Glutamatergic neuron (in vitro differentiated cells): ENCODE results near the gene AOC2. TPM values are rescaled to one million over a fixed set of nuclear protein-coding genes. Genes with fewer than 3 reads are reported as not detected.

Experiments
- DNase-seq: peaks from one replicate; pipeline ENCODE4 v3.0.0; 2022
- H3K27ac Mint-ChIP-seq: one replicate; pipeline ENCODE4 v1.8.0; 2020; ENCODE audit warnings: mild to moderate bottlenecking, mixed read lengths, inconsistent platforms; ENCODE audit not compliant: unreplicated experiment
- H3K27me3 Mint-ChIP-seq: one replicate; pipeline ENCODE4 v1.8.0; 2020; ENCODE audit warnings: mild to moderate bottlenecking, moderate library complexity, mixed read lengths, inconsistent platforms; ENCODE audit not compliant: unreplicated experiment
- H3K36me3 Mint-ChIP-seq: one replicate; pipeline ENCODE4 v1.8.0; 2020; ENCODE audit warnings: mild to moderate bottlenecking, mixed read lengths, inconsistent platforms; ENCODE audit not compliant: unreplicated experiment
- H3K4me1 Mint-ChIP-seq: one replicate; pipeline ENCODE4 v1.8.0; 2020; ENCODE audit warnings: mild to moderate bottlenecking, low read depth, mixed read lengths, inconsistent platforms; ENCODE audit not compliant: unreplicated experiment
- H3K4me3 Mint-ChIP-seq: one replicate; pipeline ENCODE4 v1.8.0; 2020; ENCODE audit warnings: mild to moderate bottlenecking, mixed read lengths, inconsistent platforms; ENCODE audit not compliant: unreplicated experiment
- H3K9me3 Mint-ChIP-seq: one replicate; pipeline ENCODE4 v1.8.0; 2020; ENCODE audit warnings: mild to moderate bottlenecking, moderate library complexity, mixed read lengths, inconsistent platforms; ENCODE audit not compliant: unreplicated experiment
- total RNA-seq: library from RNA; stranded (reverse); fragmentation: NEBNext Ultra II Directional; extraction: Animal tissue kit (Norgen Biotek cat#: 25700); gene quantifications from one replicate; pipeline ENCODE4 v1.2.1, GENCODE V29; 2021; ENCODE audit not compliant: unreplicated experiment
- TF ChIP-seq, protein P1 (sequence below): fragments of 200-600 bp; sonication (generic); IDR thresholded peaks from one replicate; pipeline ENCODE4 v1.5.0; 2021; ENCODE audit not compliant: partially characterized antibody, unreplicated experiment

Gene AOC2
- total RNA-seq, 1 donor from 2014 or later, result 6.1 TPM

DNA sequence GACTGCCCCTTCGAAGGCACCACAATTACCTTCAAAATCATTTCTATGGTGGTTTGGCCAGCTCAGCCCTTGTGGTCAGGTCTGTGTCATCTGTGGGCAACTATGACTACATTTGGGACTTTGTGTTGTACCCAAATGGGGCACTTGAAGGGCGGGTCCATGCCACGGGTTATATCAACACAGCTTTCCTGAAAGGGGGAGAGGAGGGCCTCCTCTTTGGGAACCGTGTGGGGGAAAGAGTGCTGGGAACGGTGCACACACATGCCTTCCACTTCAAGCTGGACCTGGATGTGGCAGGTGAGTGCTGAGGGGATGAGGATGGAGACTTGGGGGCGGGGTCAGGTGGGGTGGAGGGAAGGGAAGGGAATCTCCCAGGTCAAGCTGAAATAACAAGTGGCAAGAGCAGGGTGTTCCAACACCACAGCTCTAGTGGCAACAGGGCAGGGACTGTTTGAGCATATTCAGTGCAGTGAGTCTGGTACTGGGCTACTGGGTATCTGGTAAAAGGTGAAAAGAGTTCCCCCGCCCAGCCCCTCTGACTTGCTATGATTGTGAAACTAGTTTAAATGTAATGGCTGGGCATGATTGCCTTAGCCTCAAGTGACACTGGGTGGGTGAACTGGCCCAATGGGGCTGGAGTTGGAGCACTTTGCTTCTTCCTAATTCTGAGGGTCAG lies 1.7 kb downstream of the AOC2 start:
- no peak overlapping the region for H3K4me3 Mint-ChIP-seq
- TF ChIP-seq, protein P1, sequence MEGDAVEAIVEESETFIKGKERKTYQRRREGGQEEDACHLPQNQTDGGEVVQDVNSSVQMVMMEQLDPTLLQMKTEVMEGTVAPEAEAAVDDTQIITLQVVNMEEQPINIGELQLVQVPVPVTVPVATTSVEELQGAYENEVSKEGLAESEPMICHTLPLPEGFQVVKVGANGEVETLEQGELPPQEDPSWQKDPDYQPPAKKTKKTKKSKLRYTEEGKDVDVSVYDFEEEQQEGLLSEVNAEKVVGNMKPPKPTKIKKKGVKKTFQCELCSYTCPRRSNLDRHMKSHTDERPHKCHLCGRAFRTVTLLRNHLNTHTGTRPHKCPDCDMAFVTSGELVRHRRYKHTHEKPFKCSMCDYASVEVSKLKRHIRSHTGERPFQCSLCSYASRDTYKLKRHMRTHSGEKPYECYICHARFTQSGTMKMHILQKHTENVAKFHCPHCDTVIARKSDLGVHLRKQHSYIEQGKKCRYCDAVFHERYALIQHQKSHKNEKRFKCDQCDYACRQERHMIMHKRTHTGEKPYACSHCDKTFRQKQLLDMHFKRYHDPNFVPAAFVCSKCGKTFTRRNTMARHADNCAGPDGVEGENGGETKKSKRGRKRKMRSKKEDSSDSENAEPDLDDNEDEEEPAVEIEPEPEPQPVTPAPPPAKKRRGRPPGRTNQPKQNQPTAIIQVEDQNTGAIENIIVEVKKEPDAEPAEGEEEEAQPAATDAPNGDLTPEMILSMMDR, result no peak
- no peak overlapping the region for H3K27ac Mint-ChIP-seq
- no peaks in the 10 kb centered on the region for H3K9me3 Mint-ChIP-seq
- DNase-seq, result no peak
- H3K27me3 Mint-ChIP-seq, result peaks cover 2% of the 10 kb centered on the region
- H3K36me3 Mint-ChIP-seq, result no peaks in the 10 kb centered on the region
- H3K4me1 Mint-ChIP-seq, result no peaks in the 10 kb centered on the region

DNA sequence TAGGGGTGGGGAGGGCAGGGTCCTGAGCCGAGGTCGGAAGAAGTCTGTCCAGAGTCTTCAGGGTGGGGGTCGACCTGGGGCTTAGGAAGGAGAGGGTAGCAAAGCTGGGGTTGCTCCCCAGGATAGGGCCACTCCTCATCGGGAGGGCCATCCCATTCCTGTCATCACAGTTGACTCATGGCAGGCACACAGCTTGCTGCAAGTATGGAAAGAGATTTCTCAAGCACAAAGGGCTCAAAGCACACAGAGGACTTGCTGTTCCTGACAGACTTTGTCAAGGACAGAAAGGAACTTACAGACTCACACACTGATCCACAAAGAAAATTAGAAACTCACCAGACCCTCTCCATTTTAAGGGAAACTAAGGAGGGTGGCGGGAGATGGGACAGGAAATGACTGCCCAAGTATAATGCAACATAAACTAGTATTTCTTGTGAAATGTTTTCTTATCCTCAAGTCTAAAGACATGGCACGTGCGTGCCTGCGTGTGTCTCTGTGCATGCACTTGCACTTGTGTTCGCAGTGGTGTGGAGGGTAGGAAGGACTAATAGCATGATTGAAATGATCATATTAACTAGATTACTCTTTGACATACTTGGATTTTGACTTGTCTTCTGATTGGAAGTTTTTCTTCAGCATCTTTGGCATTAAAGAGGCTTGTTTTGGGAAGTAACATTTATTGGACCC lies 2.4 kb downstream of the AOC2 start:
- TF ChIP-seq, protein P1, result no peak
- H3K27ac Mint-ChIP-seq, result no peak overlapping the region

DNA sequence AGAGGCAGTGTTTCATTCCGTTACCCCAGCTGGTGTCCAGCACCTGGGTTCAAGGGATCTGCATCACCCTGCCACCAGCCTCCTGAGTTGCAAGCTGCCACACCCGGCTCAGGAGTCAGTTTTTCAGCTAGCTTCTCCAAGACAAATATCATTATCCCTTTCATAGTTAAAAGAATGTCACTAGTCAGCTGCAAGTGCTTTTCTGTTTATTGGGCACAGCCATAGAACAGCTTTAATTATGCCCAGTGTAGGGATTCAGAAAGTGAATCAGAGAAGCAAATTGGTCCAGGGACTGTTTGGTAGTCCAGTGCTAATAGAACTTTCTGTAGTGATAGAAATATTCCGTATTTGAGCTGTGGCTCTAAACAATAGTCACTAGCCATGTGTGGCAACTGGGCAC lies 3.7 kb downstream of the AOC2 start:
- TF ChIP-seq, protein P1, result no peak

More for the DNA sequence above, 2.4 kb downstream of the AOC2 start:
- Mint-ChIP-seq H3K36me3 (no peaks in the 10 kb centered on the region), H3K9me3 (no peaks in the 10 kb centered on the region), H3K4me1 (no peaks in the 10 kb centered on the region), H3K4me3 (no peak overlapping the region), H3K27me3 (peaks cover 2% of the 10 kb centered on the region)
- no peak for DNase-seq

DNA sequence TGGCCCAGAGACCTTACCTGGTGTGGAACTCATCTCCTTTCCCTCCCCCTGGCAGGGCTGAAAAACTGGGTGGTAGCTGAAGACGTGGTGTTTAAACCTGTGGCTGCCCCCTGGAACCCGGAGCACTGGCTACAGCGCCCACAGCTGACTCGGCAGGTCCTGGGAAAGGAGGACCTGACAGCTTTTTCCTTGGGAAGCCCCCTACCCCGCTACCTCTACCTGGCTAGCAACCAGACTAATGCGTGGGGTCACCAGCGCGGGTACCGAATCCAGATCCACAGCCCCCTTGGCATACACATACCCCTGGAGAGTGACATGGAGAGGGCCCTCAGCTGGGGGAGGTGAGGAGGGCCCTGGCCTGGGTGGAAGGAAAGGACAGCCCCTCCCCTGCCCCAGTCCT lies 4.7 kb downstream of the AOC2 start:
- no peaks in the 10 kb centered on the region for H3K36me3 Mint-ChIP-seq
- H3K27me3 Mint-ChIP-seq, result peaks cover 2% of the 10 kb centered on the region
- DNase-seq, result no peak
- H3K4me3 Mint-ChIP-seq, result no peak overlapping the region
- no peaks in the 10 kb centered on the region for H3K9me3 Mint-ChIP-seq
- no peak overlapping the region for H3K27ac Mint-ChIP-seq
- no peaks in the 10 kb centered on the region for H3K4me1 Mint-ChIP-seq
- TF ChIP-seq, protein P1, result no peak

More for the DNA sequence above, 3.7 kb downstream of the AOC2 start:
- no peak for DNase-seq
- H3K36me3 Mint-ChIP-seq, result no peaks in the 10 kb centered on the region
- H3K27me3 Mint-ChIP-seq, result peaks cover 2% of the 10 kb centered on the region
- no peaks in the 10 kb centered on the region for H3K9me3 Mint-ChIP-seq
- no peaks in the 10 kb centered on the region for H3K4me1 Mint-ChIP-seq
- H3K27ac Mint-ChIP-seq, result no peak overlapping the region
- no peak overlapping the region for H3K4me3 Mint-ChIP-seq

DNA sequence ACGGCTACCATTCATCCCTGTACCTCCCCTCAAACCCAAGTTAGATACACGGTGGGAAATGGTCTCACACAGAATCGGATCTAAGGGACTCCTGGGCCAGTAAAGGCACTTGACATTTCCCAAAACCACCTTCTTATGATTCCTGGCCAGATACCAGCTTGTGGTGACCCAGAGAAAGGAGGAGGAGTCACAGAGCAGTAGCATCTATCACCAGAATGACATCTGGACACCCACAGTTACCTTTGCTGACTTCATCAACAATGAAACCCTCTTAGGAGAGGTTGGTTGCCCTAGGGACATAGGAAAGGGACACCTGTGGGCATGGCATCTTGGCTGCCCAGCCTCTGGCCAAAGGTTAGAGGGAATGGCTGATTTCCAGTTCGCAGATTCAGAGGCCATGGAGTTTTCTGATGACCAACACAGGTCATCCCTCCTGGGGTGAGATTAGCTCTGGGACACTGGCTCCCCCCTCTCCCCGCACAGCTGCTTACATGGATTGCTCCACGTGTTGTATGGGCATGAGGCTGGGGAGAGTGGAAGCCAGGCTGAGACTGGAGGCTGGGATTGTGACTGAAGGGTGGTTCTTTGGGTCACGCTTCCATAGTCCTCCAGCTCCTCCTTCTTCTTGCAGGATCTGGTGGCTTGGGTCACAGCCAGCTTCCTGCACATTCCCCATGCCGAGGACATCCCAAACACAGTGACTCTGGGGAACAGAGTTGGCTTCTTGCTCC lies 5.2 kb downstream of the AOC2 start:
- TF ChIP-seq, protein P1, result no peak
- Mint-ChIP-seq H3K9me3 (no peaks in the 10 kb centered on the region), H3K4me1 (no peaks in the 10 kb centered on the region), H3K36me3 (no peaks in the 10 kb centered on the region), H3K27me3 (peaks cover 2% of the 10 kb centered on the region), H3K4me3 (no peak overlapping the region), H3K27ac (no peak overlapping the region)
- DNase-seq, result no peak
